Stimulated activated memory B cell treated with anti-CD40 and anti-IgM and Interleukin-4, amounts not matched to agents 10 μg/mL and 1 μg/mL and 100 μg/mL, for 72 hours (primary cell): Measurements from ENCODE around the gene GRIA1.

Experiments used
- ATAC-seq: fragments of 150-1000 bp; cut with Tn5 transposase; 2 replicates; pipeline ENCODE4 v1.10.0; 2021
- H3K27ac Mint-ChIP-seq: one replicate; pipeline ENCODE4 v1.8.0; 2022; ENCODE audit warnings: mild to moderate bottlenecking, mixed read lengths
- H3K27me3 Mint-ChIP-seq: one replicate; pipeline ENCODE4 v1.8.0; 2022; ENCODE audit warnings: mixed read lengths
- H3K36me3 Mint-ChIP-seq: one replicate; pipeline ENCODE4 v1.8.0; 2022; ENCODE audit warnings: mixed read lengths
- H3K4me1 Mint-ChIP-seq: one replicate; pipeline ENCODE4 v1.8.0; 2022; ENCODE audit warnings: mixed read lengths
- H3K4me3 Mint-ChIP-seq: one replicate; pipeline ENCODE4 v1.8.0; 2022; ENCODE audit warnings: mild to moderate bottlenecking, moderate library complexity, mixed read lengths
- H3K9me3 Mint-ChIP-seq: one replicate; pipeline ENCODE4 v1.8.0; 2022; ENCODE audit warnings: mixed read lengths

GRIA1 gene

GRCh38 chr5:153793699-153794098 lies 303.2 kb downstream of the GRIA1 start:
- H3K4me1 Mint-ChIP-seq, result no peaks in the 10 kb centered on the region
- no peak overlapping the region for H3K27ac Mint-ChIP-seq
- H3K27me3 Mint-ChIP-seq, result peaks cover 1% of the 10 kb centered on the region
- no peaks in the 10 kb centered on the region for H3K9me3 Mint-ChIP-seq
- ATAC-seq, result no peak
- H3K4me3 Mint-ChIP-seq, result no peak overlapping the region
- H3K36me3 Mint-ChIP-seq, result no peaks in the 10 kb centered on the region

DNA sequence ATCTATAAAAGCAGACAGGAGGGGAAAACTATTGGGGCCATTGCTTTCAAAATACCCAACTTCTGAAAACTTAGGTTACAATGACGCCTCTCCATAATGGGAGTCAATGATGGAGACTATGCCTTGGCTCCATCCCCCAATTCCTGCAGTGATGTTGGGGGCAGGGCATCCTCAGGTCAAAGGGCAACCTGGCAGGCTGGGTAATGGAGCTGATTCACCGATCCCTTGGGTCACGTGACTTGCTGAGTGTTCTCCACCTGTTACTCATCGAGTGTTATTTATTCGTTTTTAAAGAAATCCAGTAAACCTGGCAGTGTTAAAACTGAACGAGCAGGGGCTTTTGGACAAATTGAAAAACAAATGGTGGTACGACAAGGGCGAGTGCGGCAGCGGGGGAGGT lies 303.9 kb downstream of the GRIA1 start:
- no peaks in the 10 kb centered on the region for H3K36me3 Mint-ChIP-seq
- H3K4me1 Mint-ChIP-seq, result no peaks in the 10 kb centered on the region
- H3K4me3 Mint-ChIP-seq, result no peak overlapping the region
- no peaks in the 10 kb centered on the region for H3K27me3 Mint-ChIP-seq
- no peak overlapping the region for H3K27ac Mint-ChIP-seq
- no peaks in the 10 kb centered on the region for H3K9me3 Mint-ChIP-seq
- no peak for ATAC-seq

DNA sequence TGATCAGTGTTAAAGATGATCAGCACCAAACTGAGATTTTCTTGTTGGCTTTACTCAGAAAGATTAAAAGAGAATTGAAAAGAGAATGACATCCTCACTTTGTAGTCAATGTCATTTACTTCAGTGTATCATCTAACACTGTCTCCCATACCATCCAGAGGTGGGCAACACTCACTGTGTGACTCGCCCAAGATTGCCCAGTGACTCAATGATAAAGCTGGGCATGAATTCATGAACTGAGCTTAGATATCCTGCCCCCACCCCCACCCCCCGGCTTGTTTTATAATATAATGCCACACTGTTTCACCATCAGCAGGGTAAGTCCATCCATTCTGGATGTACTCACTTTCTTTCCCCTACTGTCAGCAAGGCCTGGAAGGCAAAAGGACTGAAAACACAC lies 306.1 kb downstream of the GRIA1 start:
- Mint-ChIP-seq H3K36me3 (no peaks in the 10 kb centered on the region), H3K27ac (no peak overlapping the region), H3K27me3 (no peaks in the 10 kb centered on the region), H3K4me3 (no peak overlapping the region), H3K9me3 (no peaks in the 10 kb centered on the region), H3K4me1 (no peaks in the 10 kb centered on the region)
- no peak for ATAC-seq

DNA sequence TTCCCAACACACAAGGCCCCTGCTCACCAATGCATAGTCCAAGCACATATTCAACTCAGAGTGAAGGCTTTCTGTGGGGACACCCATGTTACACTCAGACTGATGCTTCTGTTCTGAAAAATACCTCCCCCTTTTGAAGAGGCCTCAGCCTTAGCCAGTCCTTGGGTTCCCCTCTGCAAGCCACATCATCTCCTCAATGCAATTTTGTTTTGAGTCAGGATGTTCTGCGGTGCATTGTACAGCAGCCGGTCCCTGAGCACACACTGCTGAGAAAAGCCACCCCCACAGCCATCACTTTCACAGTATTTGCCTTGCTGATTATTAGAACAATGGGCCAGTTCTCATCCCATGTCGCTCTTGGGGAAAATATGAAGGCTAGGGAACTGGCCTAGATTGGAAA lies 307.0 kb downstream of the GRIA1 start:
- Mint-ChIP-seq H3K9me3 (no peaks in the 10 kb centered on the region), H3K4me3 (no peak overlapping the region), H3K27ac (no peak overlapping the region), H3K27me3 (no peaks in the 10 kb centered on the region), H3K36me3 (no peaks in the 10 kb centered on the region), H3K4me1 (no peaks in the 10 kb centered on the region)
- no peak for ATAC-seq

DNA sequence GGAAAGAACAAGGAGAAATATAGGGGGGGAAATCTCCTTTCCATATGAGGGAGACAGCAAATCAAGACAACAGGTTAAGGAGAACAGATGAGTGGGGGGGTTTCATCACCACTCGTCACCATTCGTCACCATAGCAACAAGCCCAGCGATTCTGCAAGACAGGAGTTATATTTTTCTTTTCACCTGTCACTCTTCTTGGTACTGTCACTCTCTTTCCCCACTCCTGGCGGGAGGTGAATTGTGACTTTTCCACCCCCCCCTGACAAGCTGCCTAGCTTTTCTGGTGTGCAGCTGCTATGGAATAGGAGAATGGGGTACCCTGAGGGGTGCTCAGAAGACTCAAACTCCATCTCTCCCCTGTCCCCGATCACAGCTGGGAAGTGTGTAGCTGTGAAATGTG lies 308.4 kb downstream of the GRIA1 start:
- H3K27ac Mint-ChIP-seq, result no peak overlapping the region
- H3K4me3 Mint-ChIP-seq, result no peak overlapping the region
- H3K9me3 Mint-ChIP-seq, result no peaks in the 10 kb centered on the region
- no peak for ATAC-seq
- no peaks in the 10 kb centered on the region for H3K27me3 Mint-ChIP-seq
- no peaks in the 10 kb centered on the region for H3K4me1 Mint-ChIP-seq
- H3K36me3 Mint-ChIP-seq, result no peaks in the 10 kb centered on the region

DNA sequence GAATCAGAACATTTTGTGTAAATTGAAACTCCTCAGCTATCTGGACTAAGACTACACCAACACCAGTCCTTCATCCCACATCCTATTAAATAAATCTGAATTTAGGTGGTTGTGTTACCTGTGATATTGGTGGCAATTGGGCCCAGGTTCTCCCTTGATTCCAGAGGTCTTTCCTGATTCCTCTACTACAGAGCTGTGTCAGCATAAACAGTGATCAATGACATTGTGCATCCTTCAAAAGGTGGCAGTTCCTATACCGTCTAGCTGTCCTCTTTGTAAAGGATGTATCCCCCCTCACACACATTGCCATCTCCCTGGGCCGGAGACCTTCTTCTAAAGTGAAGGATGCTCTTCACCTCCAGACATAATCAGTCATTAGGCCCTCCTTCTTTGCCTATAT lies 309.0 kb downstream of the GRIA1 start:
- no peak overlapping the region for H3K4me3 Mint-ChIP-seq
- no peaks in the 10 kb centered on the region for H3K4me1 Mint-ChIP-seq

GRCh38 chr5:153802050-153802821 lies 311.8 kb downstream of the GRIA1 start:
- no peak overlapping the region for H3K27ac Mint-ChIP-seq
- no peaks in the 10 kb centered on the region for H3K4me1 Mint-ChIP-seq
- H3K27me3 Mint-ChIP-seq, result no peaks in the 10 kb centered on the region
- no peaks in the 10 kb centered on the region for H3K36me3 Mint-ChIP-seq
- H3K9me3 Mint-ChIP-seq, result no peaks in the 10 kb centered on the region
- no peak overlapping the region for H3K4me3 Mint-ChIP-seq
- ATAC-seq, result no peak

More for the DNA sequence above, 309.0 kb downstream of the GRIA1 start:
- ATAC-seq, result no peak
- Mint-ChIP-seq H3K36me3 (no peaks in the 10 kb centered on the region), H3K27ac (no peak overlapping the region), H3K27me3 (no peaks in the 10 kb centered on the region), H3K9me3 (no peaks in the 10 kb centered on the region)

- no peak overlapping the region for H3K4me3 Mint-ChIP-seq
- H3K27me3 Mint-ChIP-seq, result no peaks in the 10 kb centered on the region
- no peaks in the 10 kb centered on the region for H3K4me1 Mint-ChIP-seq
- H3K36me3 Mint-ChIP-seq, result no peaks in the 10 kb centered on the region
- ATAC-seq, result no peak
- no peaks in the 10 kb centered on the region for H3K9me3 Mint-ChIP-seq
- no peak overlapping the region for H3K27ac Mint-ChIP-seq
These were observed 317.3 kb downstream of the GRIA1 start for GRCh38 chr5:153807801-153808200.

DNA sequence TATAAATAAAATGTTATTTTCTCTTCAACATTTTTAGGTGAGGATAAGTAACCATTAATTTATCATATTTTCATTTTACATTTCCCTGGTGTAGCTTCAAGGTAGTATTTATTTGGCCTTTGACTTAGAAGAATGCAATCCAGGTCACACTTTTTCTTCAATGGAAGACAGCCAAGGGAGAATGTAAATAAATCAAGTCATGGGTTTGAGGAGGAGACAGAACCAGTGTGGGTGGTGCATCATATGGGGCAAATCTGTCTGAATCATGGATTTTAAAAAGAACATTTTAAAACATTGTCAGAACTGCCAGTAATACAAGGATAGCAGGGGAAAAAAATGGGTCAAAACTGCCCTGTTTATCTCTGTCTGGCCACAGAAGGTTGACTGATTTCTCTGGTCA lies 318.7 kb downstream of the GRIA1 start:
- H3K27ac Mint-ChIP-seq, result no peak overlapping the region
- no peaks in the 10 kb centered on the region for H3K27me3 Mint-ChIP-seq
- H3K36me3 Mint-ChIP-seq, result no peaks in the 10 kb centered on the region
- no peak for ATAC-seq
- no peak overlapping the region for H3K4me3 Mint-ChIP-seq
- H3K9me3 Mint-ChIP-seq, result no peaks in the 10 kb centered on the region
- no peaks in the 10 kb centered on the region for H3K4me1 Mint-ChIP-seq

GRCh38 chr5:153813901-153814300 lies 323.4 kb downstream of the GRIA1 start:
- Mint-ChIP-seq H3K9me3 (no peaks in the 10 kb centered on the region), H3K27ac (no peak overlapping the region), H3K36me3 (no peaks in the 10 kb centered on the region), H3K4me3 (no peak overlapping the region), H3K27me3 (no peaks in the 10 kb centered on the region), H3K4me1 (no peaks in the 10 kb centered on the region)
- ATAC-seq, result no peak

- Mint-ChIP-seq H3K27me3 (no peaks in the 10 kb centered on the region), H3K36me3 (no peaks in the 10 kb centered on the region), H3K9me3 (no peaks in the 10 kb centered on the region), H3K27ac (no peak overlapping the region), H3K4me1 (no peaks in the 10 kb centered on the region), H3K4me3 (no peak overlapping the region)
- ATAC-seq, result no peak
These were observed 326.4 kb downstream of the GRIA1 start for GRCh38 chr5:153816870-153817269.

DNA sequence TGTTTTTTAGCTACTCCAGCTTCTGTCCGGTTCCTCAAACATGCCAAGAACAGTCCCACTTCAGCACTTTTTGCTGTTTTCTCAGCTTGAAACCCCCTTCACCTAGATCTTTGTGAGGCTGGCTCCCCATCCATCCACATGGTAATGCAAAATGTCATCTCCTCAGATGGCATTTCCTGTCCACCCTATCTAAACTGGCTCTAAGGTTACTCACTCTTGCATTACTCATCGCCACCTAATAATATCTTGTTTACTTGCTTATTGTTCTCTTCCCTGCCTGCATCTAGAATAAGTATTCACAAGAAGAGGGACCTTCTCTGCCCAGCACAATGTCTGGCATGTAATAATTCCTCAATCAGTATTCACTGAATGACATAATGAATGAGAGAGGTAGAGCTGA lies 328.2 kb downstream of the GRIA1 start:
- Mint-ChIP-seq H3K4me3 (no peak overlapping the region), H3K27me3 (no peaks in the 10 kb centered on the region), H3K9me3 (no peaks in the 10 kb centered on the region), H3K36me3 (no peaks in the 10 kb centered on the region), H3K27ac (no peak overlapping the region), H3K4me1 (no peaks in the 10 kb centered on the region)
- no peak for ATAC-seq

DNA sequence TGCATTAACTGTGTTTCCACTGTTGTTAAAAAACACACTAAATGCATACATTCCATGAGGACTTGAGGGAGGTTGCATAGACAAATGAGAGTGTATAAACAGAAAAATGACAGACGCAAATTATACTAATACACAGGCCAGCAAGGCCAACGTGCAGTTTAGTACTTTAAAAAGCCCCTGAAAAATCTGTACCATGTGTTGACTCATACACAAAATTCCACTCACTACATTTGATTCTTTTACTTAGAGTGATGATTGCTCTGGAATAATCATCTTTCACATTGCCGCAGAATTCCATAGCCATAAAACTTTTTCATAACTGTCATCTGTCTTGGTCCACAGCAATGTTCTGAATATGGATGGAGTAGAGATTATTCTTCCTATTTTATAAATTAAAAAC lies 332.6 kb downstream of the GRIA1 start:
- Mint-ChIP-seq H3K27me3 (no peaks in the 10 kb centered on the region), H3K4me3 (no peak overlapping the region), H3K36me3 (no peaks in the 10 kb centered on the region), H3K27ac (no peak overlapping the region), H3K9me3 (no peaks in the 10 kb centered on the region), H3K4me1 (no peaks in the 10 kb centered on the region)
- ATAC-seq, result no peak

DNA sequence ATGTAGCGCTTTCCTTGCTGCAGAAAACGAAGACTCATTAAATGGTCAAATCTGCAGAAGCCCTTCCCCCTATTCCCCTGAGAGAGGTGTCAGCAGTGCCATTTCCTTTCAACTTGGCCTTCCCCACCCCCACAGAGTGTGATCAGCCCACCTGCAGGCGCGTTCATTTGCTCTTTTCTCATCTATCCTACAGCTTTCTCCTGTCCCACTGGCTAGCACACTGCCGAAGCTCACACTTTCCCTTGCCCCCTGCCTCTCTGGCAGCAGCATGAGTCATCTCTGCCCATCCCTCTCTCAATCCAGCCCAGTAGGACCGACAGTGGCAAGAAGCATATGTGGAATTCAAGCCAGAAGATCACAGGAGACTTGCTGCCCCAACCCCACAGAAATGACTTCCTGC lies 334.4 kb downstream of the GRIA1 start:
- no peak overlapping the region for H3K27ac Mint-ChIP-seq
- no peaks in the 10 kb centered on the region for H3K36me3 Mint-ChIP-seq
- H3K4me3 Mint-ChIP-seq, result no peak overlapping the region
- H3K9me3 Mint-ChIP-seq, result peaks cover 6% of the 10 kb centered on the region
- no peaks in the 10 kb centered on the region for H3K27me3 Mint-ChIP-seq
- ATAC-seq, result no peak
- H3K4me1 Mint-ChIP-seq, result no peaks in the 10 kb centered on the region

DNA sequence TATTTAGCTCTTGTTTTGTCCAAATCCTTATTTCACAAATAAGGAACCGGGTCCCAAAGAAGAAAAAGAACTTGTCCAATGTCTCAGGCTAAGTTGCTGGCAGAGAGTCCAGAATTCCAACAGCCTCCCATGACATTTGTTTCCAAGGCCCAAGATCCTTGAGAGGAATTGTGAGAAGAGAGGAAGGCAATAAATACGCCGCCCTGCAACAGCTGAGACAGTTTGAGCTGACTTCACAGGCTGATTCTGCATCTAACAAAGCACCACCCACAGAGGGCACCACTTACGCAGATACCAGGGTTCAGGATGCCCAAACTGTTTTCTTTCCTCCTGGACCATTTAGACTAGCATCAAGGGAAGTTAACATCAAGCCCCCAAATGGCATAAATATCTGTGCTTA lies 336.9 kb downstream of the GRIA1 start:
- Mint-ChIP-seq H3K36me3 (no peaks in the 10 kb centered on the region), H3K27ac (no peak overlapping the region), H3K4me3 (no peak overlapping the region), H3K27me3 (no peaks in the 10 kb centered on the region), H3K9me3 (peaks cover 6% of the 10 kb centered on the region), H3K4me1 (no peaks in the 10 kb centered on the region)
- no peak for ATAC-seq

DNA sequence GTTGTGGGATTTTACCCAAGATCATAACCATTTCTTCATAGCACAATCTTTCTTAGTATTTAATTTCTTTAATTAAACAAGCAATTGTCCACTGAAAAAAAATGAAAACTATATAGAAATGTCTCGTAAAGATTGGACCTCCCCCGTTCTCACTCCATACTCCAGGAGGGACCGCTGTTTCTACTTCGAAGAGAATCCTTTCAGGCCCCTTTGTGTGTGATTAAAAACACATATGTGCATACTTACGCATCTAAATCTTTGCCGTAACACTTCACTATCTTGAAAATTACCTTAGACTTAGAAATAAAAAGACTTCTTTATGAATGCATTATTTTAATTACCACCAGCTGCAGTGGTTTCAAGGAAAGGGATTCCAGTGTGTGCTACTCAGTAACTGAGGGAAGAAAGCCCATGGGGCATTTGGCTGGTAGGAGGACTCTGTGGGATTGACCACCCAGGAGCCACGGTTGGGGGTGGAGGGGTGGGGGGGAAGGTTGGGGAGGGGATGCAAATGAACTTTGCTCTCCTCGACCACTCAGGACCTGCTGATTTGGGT lies 339.1 kb downstream of the GRIA1 start:
- Mint-ChIP-seq H3K27me3 (no peaks in the 10 kb centered on the region), H3K4me1 (no peaks in the 10 kb centered on the region), H3K4me3 (no peak overlapping the region), H3K36me3 (no peaks in the 10 kb centered on the region), H3K27ac (no peak overlapping the region), H3K9me3 (peaks cover 6% of the 10 kb centered on the region)
- ATAC-seq, result no peak
